Colonic mucosa (tissue), 4 donors: ENCODE data around the gene JOSD2. TPM values are rescaled to one million over a fixed set of nuclear protein-coding genes. Genes with fewer than 3 reads are reported as not detected.

ENCODE experiments used
- DNase-seq: peaks from one replicate; pipeline ENCODE4 v3.0.0-alpha.2; 2020
- H3K27ac ChIP-seq: fragments of 200-600 bp; one replicate; pipeline ENCODE4 v1.8.0; 2021
- H3K27me3 ChIP-seq: fragments of 200-600 bp; one replicate; pipeline ENCODE4 v1.8.0; 2021
- H3K36me3 ChIP-seq: fragments of 200-600 bp; one replicate; pipeline ENCODE4 v1.8.0; 2021
- H3K4me1 ChIP-seq: fragments of 200-600 bp; one replicate; pipeline ENCODE4 v1.8.0; 2021; ENCODE audit warnings: mild to moderate bottlenecking
- H3K4me3 ChIP-seq: fragments of 200-600 bp; one replicate; pipeline ENCODE4 v1.8.0; 2021
- H3K9ac ChIP-seq, 2 donors: one replicate each; pipeline ENCODE4 v1.7.0; 2013; ENCODE audit warnings: control low read depth in 2 of 2, low read depth in 2 of 2, low read length in 2 of 2
- H3K9me3 ChIP-seq: fragments of 200-600 bp; one replicate; pipeline ENCODE4 v1.8.0; 2021
- intact Hi-C: fragments of 100-400 bp; cut with DNase I; formaldehyde crosslinking; loops from one replicate; pipeline ENCODE4 v1.14.1; 2022
- total RNA-seq, 2 donors: library from RNA; stranded (reverse); fragmentation: NEBNext Ultra II Directional in 1 of 2; extraction: Animal tissue kit (Norgen Biotek cat#: 25700) in 1 of 2; gene quantifications; one replicate each; pipeline ENCODE4 v1.2.1, GENCODE V29; 2021
- TF ChIP-seq, protein P1 (sequence below): fragments of 200-600 bp; IDR thresholded peaks from one replicate; pipeline ENCODE4 v1.8.0; 2022; ENCODE audit warnings: antibody characterized with exemption, mild to moderate bottlenecking
- donor health status: healthy.
- donor health status: DM: no; HTN: no; CAD: no.
- donor health status: DM: no; HTN: no; CAD: no.

Gene JOSD2
- total RNA-seq, 2 donors from 2014 or later, result 27.0 to 45.0 TPM

DNA sequence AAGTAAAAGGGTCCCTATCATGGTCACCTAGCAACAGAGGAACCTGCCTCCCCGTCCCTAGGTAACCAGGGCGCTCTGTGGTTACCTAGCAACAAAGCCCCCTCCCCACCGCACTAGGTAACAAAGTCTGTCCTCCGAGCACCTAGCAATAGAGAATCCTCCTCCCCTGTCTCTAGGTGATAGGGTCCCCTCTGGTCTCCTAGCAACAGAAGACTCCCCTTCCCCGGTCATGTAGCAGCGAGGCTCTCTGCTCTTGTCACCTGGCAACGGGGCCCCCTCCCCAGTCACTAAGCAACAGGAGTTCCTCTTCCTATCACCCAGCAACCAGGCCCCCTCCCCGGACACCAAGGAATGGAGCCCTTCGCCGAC, 307 bp downstream of the JOSD2 start:
- peak overlapping the region; percentile 63 for H3K27ac ChIP-seq

DNA sequence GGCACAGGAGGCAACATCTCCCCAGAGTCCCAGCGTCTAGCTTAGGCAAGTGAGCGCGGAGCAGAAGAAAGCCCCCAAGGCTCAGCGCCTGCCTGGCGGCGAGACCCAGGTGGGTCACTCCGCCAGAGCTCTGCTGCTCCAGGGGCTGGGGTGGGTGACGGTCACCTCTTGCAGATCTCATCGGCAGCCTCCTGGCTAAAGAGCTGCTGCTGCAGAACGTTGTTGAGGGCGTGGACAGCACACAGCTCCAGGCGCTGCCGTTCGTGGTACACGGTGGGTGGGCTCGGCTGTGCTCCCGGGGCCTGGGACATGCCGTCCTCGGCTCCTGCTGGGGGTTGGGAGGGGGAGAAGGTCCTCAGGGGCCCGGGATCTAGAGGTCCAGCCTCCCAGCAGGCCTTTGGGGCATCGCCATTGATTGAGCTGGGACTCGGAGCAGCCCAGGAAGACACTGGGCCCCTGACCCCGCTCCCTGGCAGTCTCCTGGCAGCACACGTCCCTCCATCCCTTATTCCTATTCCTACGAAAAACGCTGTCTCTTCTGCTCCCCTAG, 795 bp downstream of the JOSD2 start:
- H3K36me3 ChIP-seq, result no peaks in the 10 kb centered on the region
- peak overlapping the region; percentile 63 for H3K4me3 ChIP-seq
- H3K27ac ChIP-seq, result no peak overlapping the region
- intact Hi-C loops, result no loop called here
- H3K9ac ChIP-seq, result peak overlapping the region in 1 of 2 donors; percentile 78
- H3K4me1 ChIP-seq, result no peaks in the 10 kb centered on the region
- TF ChIP-seq, protein P1, sequence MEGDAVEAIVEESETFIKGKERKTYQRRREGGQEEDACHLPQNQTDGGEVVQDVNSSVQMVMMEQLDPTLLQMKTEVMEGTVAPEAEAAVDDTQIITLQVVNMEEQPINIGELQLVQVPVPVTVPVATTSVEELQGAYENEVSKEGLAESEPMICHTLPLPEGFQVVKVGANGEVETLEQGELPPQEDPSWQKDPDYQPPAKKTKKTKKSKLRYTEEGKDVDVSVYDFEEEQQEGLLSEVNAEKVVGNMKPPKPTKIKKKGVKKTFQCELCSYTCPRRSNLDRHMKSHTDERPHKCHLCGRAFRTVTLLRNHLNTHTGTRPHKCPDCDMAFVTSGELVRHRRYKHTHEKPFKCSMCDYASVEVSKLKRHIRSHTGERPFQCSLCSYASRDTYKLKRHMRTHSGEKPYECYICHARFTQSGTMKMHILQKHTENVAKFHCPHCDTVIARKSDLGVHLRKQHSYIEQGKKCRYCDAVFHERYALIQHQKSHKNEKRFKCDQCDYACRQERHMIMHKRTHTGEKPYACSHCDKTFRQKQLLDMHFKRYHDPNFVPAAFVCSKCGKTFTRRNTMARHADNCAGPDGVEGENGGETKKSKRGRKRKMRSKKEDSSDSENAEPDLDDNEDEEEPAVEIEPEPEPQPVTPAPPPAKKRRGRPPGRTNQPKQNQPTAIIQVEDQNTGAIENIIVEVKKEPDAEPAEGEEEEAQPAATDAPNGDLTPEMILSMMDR, result no peak
- peaks cover 3% of the 10 kb centered on the region for H3K27me3 ChIP-seq
- no peak for DNase-seq
- H3K9me3 ChIP-seq, result no peaks in the 10 kb centered on the region

More for the DNA sequence above, 307 bp downstream of the JOSD2 start:
- Histone ChIP-seq H3K9me3 (no peaks in the 10 kb centered on the region), H3K4me3 (peak overlapping the region; percentile 63), H3K4me1 (no peaks in the 10 kb centered on the region), H3K27me3 (peaks cover 3% of the 10 kb centered on the region), H3K9ac (peak overlapping the region; percentile 78 to 84), H3K36me3 (no peaks in the 10 kb centered on the region)
- TF ChIP-seq, protein P1, result no peak
- intact Hi-C loops, result no loop called here
- DNase-seq, result no peak

- no peak overlapping the region for H3K27ac ChIP-seq
- DNase-seq, result no peak
- intact Hi-C loops, result no loop called here
- no peaks in the 10 kb centered on the region for H3K4me1 ChIP-seq
- TF ChIP-seq, protein P1, result no peak
- H3K9me3 ChIP-seq, result no peaks in the 10 kb centered on the region
- H3K9ac ChIP-seq, result no peak overlapping the region
- peaks cover 3% of the 10 kb centered on the region for H3K27me3 ChIP-seq
- H3K4me3 ChIP-seq, result no peak overlapping the region
- no peaks in the 10 kb centered on the region for H3K36me3 ChIP-seq
These were observed 1.6 kb downstream of the JOSD2 start for GRCh38 chr19:50509366-50509765.

GRCh38 chr19:50508843-50509190, 2.2 kb downstream of the JOSD2 start:
- H3K4me3 ChIP-seq, result no peak overlapping the region
- no peak overlapping the region for H3K9ac ChIP-seq
- no peaks in the 10 kb centered on the region for H3K36me3 ChIP-seq
- H3K27me3 ChIP-seq, result peaks cover 3% of the 10 kb centered on the region
- H3K27ac ChIP-seq, result no peak overlapping the region
- H3K9me3 ChIP-seq, result no peaks in the 10 kb centered on the region
- intact Hi-C loops, result no loop called here
- no peaks in the 10 kb centered on the region for H3K4me1 ChIP-seq
- TF ChIP-seq, protein P1, result no peak
- DNase-seq, result no peak

DNA sequence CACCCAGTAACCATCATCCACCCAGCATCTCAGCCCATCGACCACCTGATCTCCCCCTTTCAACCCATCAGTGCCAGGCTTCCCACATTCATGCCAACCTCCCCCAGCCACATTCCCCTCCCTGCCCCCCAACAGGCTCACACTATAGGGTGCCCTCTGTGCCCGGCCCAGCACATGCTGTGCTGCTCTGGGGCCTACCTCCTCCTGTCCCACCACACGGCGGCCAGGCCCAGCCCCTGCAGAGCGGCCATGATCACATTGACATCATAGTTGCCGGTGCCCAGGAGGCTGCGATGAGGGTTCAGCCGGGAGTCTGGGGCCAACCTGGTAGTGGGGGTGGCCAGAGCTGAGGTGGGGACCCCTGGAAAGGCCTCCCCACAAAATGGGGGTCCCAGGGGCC, 3.6 kb downstream of the JOSD2 start:
- H3K36me3 ChIP-seq, result no peaks in the 10 kb centered on the region
- DNase-seq, result no peak
- TF ChIP-seq, protein P1, result no peak
- no peak overlapping the region for H3K27ac ChIP-seq
- H3K9me3 ChIP-seq, result no peaks in the 10 kb centered on the region
- H3K4me1 ChIP-seq, result no peaks in the 10 kb centered on the region
- intact Hi-C loops, result no loop called here
- H3K27me3 ChIP-seq, result no peaks in the 10 kb centered on the region
- H3K4me3 ChIP-seq, result no peak overlapping the region
- H3K9ac ChIP-seq, result no peak overlapping the region
